EH (cell line): ENCODE measurements around the gene ZNF316.
"Not testable (repeated sequence)": the region's sequence is repeated elsewhere in the genome, so short reads cannot be mapped to it uniquely, and the experiment has no call there.

ENCODE experiments used
- DNase-seq: peaks from one replicate; pipeline ENCODE4 v3.0.0-alpha.2; 2015; ENCODE audit warnings: low read depth

Gene ZNF316

DNA sequence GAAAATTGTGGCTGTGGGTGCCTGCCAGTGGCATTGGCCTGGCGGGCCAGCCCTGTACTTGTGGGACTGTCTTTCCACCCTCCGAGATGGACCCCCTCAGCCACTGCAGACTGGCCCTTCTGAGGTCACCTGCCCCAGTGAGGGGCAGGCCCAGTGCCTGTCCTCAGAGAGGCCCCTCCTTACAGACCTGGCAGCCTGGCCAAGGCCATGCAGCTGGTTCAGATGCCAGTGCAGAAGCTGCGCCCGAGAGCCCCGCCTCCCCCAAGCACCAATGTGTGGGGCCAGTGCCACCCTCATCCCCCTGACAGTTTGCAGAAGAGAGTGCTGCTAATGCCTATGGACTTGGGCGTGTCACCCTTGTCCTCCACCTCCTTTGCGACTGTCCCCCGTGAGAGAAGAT lies 10.0 kb downstream of the ZNF316 start:
- no peak for DNase-seq

DNA sequence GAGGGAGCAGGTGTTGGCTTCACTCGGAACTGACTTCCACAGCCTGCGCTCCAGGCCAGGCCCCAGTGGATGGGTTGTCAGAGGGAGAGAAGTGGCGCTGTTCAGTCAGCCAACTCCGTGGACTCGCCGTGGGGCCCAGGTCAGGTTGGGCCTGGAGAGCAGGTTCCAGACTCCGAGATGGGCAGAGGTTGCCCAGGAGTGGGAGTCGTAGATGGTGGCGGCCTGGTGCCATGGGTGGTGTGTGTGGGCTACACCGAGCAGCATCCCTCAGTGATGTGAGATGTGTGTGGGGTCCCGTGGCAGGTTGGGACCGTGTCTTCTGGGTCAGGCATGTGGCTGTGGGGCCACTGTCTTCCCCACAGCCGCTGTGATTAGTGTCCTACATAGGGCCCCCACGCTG lies 10.4 kb downstream of the ZNF316 start:
- no peak for DNase-seq

DNA sequence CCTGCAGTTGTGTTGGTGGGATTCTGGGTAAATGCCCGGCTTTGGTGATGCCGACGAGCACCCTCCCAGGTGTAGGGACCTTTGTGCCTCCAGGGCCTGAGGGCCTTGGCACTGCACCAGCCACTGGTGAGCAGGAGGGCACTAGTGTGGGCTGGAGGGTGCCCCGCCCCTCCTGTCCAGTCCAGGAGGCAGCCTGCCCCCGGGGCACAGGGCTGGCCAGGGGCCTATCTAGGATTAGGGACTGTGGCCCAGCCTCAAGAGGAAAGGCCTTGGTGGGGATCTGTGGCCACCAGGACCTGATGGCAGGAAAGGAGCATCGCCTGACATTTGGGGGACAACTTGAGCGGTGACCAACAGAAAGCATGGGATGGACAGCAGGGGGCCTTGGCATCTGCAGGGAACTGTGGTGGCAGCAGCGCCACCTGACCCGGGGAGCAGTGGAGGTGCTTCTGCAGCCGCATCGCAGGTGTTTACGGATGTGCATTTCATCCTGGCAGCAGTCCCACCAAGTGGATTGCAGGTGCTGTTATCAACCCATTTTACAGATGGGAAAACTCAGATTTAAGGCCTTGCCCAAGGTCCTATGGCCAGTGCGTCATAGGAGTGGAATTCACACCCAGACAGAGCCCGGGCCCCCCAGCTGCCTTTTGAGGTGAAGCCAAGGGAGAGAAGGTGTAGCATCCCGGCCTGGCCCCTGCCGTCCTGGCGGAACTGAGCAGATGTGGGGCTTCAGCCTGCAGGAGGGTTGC lies 11.1 kb downstream of the ZNF316 start:
- no peak for DNase-seq

DNA sequence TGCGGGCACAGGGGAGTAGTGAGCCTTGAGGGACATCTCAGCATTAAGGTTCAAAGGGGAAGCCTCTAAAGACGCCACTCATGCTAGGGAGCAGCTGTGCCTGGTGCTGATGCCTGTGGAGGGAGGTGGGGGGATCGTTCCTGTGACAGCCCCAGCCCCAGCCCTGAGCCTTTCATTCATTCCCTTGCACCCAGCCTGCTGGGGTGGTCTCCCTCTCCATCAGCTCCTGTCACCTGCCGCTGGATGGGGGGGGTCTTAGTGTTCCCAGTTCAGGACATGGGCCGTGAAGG lies 11.6 kb downstream of the ZNF316 start:
- no peak for DNase-seq

DNA sequence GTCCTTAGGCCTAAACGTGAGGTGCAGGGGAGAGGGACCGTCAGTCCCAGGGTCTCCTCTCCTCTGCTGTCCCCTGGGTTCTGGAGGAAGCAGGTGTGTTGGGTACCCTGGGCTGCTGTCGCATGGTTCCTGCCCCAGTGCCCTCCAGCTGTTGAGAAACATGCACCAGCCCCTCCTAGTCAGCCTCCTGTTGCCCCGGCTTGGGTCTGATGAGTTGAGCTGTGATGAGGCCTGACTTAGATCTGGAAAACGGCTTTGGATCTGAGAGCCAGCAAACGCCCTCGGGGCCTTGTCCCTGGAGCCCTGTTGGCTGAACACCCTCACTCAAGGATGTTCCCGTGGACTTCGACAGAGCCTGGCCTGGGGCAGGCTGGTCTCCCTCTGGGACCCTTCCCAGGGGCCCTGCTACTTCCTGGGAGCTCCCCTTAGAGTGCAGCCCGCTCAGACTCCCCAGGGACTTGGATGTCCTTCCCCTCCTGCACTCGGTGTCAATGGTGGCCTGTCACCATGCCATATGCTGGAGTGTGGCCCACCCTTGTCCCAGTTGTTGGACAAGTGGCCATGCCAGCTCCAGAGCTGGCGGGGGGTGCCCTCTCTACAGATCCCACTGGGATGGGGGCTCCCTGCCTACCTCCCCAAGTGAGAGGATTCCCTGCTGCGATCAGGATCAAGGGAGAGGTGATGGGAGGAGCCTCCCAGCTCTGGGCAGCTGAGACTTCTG lies 12.3 kb downstream of the ZNF316 start:
- no peak for DNase-seq

DNA sequence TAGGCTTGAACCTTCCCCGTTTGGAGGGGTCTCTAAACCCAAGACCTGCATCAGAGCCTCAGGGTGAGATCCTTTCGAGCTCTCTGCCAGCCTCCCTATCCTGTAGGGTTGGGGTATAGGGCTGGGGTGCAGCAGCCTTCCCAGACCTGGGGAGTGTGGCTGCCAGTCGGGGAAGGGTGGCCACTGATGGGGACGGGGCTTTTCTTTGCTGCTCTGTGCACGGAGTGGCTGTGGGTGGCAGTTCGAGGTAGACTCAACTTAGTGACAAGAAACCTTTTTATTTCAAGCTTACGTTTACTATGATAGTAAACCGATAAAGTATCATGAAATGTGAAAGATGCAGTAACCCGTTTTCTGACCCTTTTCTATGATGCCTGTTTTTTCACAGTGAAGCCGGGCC lies 13.0 kb downstream of the ZNF316 start:
- no peak for DNase-seq

DNA sequence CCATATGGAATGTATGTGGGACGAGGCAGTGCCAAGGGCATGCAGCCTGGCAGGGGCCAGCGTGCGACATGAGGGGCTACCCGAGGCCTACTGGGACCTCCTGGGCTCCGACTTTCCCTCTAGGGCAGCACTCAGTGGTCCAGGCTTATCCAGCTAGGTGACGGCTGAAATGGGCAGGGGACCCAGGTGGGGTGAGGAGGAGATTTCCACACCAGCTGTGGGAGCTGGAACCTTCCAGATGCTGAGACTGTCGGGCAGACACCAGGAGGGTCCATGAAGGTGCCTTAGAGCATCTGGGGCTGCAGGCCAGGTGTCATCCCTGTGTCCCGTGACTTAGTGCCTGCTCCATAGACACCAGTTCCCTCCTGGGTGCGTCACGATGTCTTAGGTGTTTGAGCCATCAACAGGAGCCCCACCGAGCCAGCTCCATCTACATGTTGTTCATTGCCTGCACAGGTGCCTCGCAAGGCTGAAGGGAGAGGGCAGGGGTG lies 13.4 kb downstream of the ZNF316 start:
- DNase-seq: no peak

DNA sequence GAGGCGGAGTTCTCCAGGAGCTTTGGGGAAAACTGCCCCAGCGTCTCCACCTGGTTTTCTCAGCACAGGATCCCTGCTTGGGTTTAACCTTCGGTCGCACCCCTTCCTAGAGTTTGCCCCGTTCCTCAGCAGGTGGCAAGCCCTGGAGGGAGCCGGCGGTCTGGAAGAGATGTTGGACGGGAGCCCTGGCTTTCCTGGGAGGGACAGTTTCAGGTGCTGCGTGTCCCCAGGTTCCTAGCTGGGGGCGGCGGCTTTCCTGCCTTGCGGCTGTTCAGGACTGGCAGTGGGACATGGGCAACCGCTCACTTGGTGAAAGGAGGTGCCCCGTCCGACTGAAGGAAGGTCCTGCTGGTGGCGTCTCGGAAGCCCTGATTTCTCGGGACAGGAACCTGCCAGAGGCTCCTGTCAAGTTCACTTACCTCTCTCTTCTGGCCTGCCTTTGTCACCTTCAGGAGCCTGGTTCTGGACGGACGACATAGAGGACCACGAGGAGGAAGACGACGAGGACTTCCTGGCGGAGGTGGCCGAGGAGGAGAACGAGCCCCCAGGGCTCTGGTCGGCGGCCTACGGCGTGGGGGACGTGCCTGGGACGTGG lies 14.8 kb downstream of the ZNF316 start:
- no peak for DNase-seq

DNA sequence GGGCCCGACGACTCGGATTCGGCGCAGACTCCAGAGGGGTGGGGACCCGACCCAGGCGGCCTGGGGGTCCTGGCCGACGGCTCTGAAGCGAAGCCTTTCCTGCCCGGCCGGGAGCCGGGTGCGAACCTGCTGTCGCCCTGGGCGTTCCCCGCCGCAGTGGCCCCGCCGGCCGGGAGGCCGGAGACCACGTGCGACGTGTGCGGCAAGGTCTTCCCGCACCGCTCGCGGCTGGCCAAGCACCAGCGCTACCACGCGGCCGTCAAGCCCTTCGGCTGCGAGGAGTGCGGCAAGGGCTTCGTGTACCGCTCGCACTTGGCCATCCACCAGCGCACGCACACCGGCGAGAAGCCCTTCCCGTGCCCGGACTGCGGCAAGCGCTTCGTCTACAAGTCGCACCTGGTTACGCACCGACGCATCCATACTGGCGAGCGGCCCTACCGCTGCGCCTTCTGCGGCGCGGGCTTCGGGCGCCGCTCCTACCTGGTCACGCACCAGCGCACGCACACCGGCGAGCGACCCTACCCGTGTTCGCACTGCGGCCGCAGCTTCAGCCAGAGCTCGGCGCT lies 15.4 kb downstream of the ZNF316 start:
- no peak for DNase-seq

DNA sequence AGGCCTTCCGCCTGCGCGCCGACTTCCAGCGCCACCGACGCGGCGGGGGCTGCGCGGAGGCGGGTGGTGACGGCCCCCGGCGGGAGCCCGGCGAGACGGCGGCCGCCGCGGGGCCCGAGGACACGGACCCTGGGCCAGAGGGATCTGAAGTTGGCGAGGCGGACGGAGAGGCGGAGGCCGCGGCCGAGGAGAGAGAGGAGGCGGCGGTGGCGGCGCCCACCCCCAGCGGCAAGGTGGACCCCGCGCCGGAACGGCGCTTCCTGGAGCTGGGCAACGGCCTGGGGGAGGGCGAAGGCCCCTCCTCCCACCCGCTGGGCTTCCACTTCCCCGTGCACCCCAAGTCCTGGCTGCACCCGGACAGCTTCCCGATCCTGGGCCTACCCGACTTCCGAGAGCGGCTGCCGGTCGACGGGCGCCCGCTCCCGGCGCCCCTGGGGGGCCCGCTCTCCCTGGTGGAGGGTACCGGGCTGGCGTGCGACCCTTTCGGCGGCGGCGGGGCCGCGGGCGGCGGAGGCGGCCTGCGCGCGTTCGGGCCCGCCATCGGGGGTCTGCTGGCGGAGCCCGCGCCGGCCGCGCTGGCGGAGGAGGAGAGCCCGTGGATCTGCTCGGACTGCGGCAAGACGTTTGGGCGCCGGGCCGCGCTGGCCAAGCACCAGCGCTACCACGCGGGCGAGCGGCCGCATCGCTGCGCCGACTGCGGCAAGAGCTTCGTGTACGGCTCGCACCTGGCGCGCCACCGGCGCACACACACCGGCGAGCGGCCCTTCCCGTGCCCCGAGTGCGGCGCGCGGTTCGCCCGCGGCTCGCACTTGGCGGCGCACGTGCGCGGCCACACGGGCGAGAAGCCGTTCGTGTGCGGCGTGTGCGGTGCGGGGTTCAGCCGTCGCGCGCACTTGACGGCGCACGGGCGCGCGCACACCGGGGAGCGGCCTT lies 16.2 kb downstream of the ZNF316 start:
- no peak for DNase-seq

DNA sequence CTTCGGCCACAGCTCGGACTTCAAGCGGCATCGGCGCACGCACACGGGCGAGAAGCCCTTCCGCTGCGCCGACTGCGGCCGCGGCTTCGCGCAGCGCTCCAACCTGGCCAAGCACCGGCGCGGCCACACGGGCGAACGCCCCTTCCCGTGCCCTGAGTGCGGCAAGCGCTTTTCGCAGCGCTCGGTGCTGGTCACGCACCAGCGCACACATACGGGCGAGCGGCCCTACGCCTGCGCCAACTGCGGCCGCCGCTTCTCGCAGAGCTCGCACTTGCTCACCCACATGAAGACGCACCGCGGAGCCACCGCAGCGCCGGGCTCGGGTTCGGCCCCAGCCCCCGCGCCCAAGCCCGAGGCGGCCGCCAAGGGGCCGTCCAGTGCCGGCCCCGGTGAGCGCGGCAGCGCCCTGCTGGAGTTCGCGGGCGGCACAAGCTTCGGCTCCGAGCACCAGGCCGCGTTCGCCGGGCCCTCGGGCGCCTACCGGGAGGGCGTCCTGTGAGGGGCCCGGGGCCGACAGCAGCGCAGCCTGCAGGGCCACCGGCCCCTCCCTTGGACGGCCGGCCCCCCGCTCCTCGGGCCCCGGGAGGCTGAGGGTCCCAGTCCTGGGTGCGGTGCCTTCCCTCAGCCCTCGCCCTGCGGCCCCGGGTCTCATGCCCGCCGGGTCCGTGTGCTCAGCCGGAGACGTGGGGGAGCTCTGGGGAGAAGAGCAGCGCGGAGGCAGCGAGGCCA lies 17.2 kb downstream of the ZNF316 start:
- DNase-seq: no peak

DNA sequence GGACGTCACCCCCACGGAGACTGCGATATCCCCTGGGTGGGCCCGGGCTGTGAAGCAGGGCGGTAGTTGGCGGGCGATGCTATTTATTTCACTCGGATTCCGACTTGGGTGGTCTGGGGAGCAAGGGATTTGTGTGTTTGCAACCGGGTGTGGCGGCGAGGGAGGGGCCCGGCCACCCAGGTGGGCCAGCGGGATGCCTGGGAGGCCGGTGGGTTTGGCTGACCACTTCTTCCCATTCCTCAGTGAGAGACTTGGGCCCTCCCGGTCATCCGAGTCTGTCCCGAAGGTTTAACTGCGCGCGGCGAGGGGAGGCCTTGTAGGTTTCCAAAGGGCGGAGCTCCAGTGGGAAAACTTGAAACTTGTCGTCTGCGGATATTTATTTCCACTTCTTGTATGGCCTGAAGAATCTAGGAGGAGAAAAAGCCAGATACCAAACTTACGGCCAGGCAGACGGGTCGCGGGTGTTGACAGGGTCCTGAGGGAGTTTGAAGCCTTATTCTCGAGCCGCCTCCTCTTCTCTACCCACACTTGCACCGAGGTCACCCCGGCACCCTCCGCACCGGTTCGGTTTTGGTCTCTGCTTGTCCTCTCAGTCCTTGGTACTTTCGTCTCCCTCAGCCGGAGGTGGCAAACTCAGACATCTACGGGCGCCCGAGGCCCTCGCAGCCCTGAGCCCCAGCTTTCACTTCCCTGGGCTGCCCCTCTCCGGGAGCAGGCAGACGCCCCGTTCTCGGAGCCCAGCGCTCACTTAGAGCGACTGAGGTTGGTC lies 17.9 kb downstream of the ZNF316 start:
- no peak for DNase-seq

DNA sequence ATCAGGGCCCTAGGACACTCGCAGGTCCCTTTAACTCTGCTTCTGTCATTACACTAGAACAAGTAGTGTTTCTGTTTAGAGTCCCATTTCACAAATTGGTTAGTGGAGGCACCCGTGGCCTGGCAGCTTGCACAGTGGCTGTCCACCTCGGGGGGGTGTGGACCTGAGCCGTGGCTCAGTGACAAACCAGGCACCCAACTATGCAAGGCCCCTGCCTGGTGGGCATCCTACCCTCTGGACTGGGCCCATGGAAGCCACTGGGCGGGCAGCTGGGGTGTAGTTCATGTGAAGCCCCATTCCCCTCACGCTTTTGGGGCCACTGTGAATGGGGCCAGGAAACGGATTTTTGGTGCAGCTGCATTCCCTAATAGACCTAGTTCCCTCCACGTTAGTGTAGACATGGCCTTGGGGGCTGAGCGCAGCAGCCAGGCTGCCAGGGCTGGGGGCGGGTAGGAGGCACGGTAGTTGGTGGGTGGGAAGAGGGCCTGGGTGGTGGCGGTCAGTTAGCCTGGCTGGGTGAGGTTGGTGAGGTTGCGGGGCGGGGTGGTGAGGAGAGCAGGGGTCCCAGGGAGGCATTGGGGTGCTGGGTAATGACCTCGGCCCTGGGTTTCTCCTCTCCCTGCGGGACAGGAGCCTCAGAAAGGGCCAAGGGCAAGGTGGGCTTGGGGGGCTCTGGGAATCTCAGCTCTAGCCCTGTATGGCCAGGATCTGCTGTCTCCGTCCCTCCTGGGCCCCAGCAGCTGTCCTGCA lies 18.7 kb downstream of the ZNF316 start:
- DNase-seq: no peak

DNA sequence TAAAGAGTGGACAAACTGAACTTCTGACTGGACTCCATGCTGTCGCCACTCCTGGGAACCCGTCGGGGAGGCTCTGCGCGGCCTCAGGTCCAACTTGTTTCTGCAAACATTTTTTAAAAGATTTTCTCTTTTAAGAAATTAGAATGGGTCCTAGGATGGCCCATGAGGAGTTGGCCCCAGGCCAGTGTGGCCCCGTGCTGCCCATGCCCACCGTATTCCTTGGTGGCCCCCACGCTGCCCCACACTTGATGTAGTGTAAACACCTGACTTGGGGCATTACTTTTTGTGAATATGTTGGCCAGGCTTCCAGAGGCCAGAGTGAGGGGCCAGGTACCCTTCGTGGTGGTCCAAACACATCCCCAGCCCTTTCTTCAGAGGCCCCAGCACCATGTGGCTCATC lies 19.3 kb downstream of the ZNF316 start:
- no peak for DNase-seq

DNA sequence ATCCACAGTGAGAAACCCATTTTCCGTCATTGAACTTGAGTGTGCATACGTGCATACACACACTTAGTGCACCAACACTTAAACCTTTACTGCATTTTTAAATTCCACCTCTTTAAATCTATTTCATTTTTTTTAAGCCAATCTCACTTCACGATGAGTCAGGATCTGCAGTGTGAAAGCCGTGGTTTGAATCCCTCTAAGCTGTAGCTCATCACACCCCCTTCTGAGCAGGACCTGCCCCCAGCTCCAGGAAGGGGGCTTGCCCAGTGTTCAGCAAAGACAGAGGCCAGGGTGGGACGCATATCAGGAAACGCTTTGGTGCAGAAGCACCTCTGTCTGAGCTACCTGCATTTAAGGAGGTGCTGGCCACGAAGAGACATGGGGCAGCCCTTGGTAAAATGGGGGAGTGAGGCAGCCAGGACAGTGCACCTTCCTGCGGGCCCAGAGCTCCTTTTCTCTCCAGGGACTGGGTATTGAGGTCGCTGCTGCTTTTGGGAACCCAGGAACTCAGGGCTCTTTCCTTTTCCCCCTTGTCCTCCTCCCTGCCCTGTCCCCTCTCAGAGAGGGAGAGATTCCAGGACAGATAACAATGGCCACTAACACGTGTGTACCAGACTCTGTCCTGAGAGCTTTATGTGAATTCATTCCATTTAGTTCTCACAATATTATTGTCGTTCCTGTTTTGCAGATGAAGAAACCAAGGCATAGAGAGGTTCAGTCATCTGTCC lies 21.7 kb downstream of the ZNF316 start:
- DNase-seq: no peak

DNA sequence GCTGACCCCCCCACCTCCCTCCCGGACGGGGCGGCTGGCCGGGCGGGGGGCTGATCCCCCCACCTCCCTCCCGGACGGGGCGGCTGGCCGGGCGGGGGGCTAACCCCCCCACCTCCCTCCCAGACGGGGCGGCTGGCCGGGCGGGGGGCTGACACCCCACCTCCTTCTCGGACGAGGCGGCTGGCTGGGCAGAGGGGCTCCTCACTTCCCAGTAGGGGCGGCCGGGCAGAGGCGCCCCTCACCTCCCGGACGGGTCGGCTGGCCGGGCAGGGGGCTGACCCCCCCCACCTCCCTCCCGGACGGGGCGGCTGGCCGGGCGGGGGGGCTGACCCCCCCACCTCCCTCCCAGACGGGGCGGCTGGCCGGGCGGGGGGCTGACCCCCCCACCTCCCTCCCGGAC lies 33.7 kb downstream of the ZNF316 start:
- DNase-seq: not testable (repeated sequence)

DNA sequence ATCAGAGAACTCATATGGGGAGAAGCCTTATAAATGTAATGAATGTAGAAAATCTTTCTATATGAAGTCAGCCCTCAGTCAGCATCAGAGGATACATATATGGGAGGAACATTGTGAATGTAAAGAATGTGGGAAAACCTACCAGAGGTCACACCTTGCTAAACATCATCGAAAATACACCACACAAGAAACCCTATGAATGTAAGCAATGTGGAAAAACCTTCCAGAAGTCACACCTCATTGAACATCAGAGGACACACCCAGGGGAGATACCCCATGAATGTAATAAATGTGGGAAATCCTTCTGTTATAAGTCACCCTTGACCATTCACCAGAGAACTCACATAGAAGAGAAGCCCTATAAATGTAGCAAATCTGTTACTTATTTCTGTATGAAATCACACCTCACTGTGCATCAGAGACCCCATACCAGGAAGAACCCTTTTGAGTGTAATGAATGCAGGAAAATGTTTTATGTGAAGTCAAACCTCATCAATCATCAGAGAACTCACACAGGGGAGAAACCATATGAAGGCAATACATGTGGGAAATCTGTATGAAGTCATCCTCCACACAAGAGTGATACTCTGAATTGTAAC lies 38.8 kb downstream of the ZNF316 start:
- no peak for DNase-seq

DNA sequence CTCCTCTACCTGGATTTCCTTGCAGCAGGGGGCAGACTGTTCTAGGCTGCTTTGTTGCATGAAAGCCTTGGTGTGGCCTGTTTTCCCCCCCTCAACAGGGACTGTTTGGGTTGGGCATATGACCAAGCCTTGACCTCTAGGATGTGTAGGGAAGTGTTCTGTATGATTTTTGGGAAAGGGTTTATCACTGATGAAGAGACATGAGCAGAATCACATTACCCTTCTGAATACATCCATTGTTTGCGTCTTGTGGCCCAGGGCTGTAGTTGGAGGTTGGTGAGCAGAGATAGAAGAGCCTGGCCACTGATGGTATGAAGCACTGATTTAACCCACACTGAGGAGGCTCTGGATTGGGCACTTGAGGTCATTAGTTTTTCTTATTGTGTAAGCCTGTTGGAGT lies 43.0 kb downstream of the ZNF316 start:
- no peak for DNase-seq

DNA sequence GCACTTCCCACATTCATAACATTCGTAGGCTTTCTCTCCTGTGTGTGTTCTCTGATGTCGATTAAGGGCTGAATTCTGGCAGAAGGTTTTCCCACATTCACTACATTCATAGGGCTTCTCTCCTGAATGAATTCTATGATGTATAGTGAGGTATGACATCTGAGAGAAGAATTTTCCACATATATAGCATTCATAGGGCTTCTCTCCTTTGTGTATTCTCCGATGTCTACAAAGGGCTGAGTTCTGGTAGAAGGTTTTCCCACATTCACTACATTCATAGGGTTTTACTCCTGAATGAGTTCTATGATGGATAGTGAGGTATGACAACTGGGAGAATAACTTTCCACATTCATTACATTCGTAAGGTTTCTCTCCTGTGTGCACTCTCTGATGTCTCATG lies 54.0 kb downstream of the ZNF316 start:
- DNase-seq: no peak
